ENCODE data around the gene NDRG2.

DNA sequence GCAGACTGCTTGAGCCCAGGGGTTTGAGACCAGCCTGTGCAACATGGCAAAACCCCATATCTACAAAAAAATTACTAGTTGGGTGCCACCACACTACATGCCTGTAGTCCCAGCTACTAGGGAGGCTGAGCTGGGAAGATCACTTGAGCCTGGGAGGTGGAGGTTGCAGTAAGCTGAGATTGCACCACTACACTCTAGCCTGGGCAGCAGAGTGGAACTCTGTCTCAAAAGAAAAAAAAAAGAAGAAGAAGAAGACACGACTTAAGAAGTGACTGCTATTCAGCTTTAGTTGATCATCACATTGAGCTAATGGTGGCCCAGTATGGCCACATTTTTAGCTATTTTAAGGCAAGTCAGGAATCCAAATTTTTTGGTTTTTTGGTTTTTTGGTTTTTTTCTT is 44.0 kb downstream of the NDRG2 start:
- TF ChIP-seq, protein P1, sequence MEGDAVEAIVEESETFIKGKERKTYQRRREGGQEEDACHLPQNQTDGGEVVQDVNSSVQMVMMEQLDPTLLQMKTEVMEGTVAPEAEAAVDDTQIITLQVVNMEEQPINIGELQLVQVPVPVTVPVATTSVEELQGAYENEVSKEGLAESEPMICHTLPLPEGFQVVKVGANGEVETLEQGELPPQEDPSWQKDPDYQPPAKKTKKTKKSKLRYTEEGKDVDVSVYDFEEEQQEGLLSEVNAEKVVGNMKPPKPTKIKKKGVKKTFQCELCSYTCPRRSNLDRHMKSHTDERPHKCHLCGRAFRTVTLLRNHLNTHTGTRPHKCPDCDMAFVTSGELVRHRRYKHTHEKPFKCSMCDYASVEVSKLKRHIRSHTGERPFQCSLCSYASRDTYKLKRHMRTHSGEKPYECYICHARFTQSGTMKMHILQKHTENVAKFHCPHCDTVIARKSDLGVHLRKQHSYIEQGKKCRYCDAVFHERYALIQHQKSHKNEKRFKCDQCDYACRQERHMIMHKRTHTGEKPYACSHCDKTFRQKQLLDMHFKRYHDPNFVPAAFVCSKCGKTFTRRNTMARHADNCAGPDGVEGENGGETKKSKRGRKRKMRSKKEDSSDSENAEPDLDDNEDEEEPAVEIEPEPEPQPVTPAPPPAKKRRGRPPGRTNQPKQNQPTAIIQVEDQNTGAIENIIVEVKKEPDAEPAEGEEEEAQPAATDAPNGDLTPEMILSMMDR (IDR thresholded peaks at IDR 0.05) = no peak
- no peak for TF ChIP-seq POLR2A (IDR thresholded peaks at IDR 0.05)

Measured in body of pancreas (tissue), 4 donors.